K562 (cell line): Measurements from ENCODE around the gene LDLRAD3. TPM values are rescaled to one million over a fixed set of nuclear protein-coding genes. Genes with fewer than 3 reads are reported as not detected.

ENCODE experiments used
- ATAC-seq: fragments of 200-7000 bp; cut with Tn5 transposase; 3 replicates; pipeline ENCODE4 v1.9.1; 2020; ENCODE audit warnings: moderate library complexity
- BruUV-seq: library from RNA; stranded (reverse); fragments of 400-500 nt; replicated peaks from 2 replicates; lab custom pipeline; 2021; lab: Mats Ljungman, UMichigan
- CTCF ChIA-PET: fragments of 300-600 bp; formaldehyde crosslinking; extraction: SDS; loops from one replicate; lab custom pipeline; 2021; ENCODE audit warnings: low intra/inter-chr PET ratio; lab: Yijun Ruan, JAX
- POLR2A ChIA-PET: fragments of 300-600, 350-650 bp; sonication (Branson Sonifier 250); formaldehyde crosslinking; extraction: SDS; loops from one replicate; lab custom pipeline; 2021; ENCODE audit warnings: antibody characterized with exemption, inconsistent platforms; lab: Yijun Ruan, JAX
- DNase-seq, 4 experiments: peaks; one replicate each; pipeline versions ENCODE4 v3.0.0 to v3.0.0-alpha.2; 2011 to 2018; ENCODE audit warnings: low spot score in 3 of 4, mixed read lengths in 3 of 4; ENCODE audit errors: extremely low read depth in 1 of 4
- FAIRE-seq: peaks from 2 replicates; lab custom pipeline; 2011; peaks lifted over from hg19 to GRCh38; lab: Jason Lieb, UNC
- H2AFZ ChIP-seq: 2 replicates; pipeline ENCODE4 v1.6.0; 2011; ENCODE audit warnings: low read depth, low read length, control low read depth, inconsistent platforms
- H3K27ac ChIP-seq: fragments of 200-600 bp; 3 replicates; pipeline ENCODE4 v1.8.0; 2011; ENCODE audit warnings: low read depth, mild to moderate bottlenecking, control low read depth, inconsistent platforms, low read length, moderate library complexity, mixed read lengths; ENCODE audit errors: extremely low read depth
- H3K27me3 ChIP-seq, 2 experiments: fragments of 300-600 bp in 1 of 2; 2 replicates in 1 of 2; 3 replicates in 1 of 2; pipeline versions ENCODE4 v1.6.0 to v1.8.0; 2011; ENCODE audit warnings: inconsistent platforms in 2 of 2, low read length in 2 of 2, mild to moderate bottlenecking in 1 of 2, mixed read lengths in 1 of 2, moderate library complexity in 1 of 2; ENCODE audit not compliant: control insufficient read depth in 2 of 2, insufficient read depth in 2 of 2
- H3K36me3 ChIP-seq: fragments of 300-600 bp; 3 replicates; pipeline ENCODE4 v1.8.0; 2011; ENCODE audit warnings: mild to moderate bottlenecking, low read length, inconsistent platforms; ENCODE audit not compliant: control insufficient read depth, insufficient read depth
- H3K4me1 ChIP-seq, 2 experiments: fragments of 200-600 bp in 1 of 2; replicated peaks in 1 of 2; 2 replicates in 1 of 2; 3 replicates in 1 of 2; pipeline versions ENCODE4 v1.5.1 to v1.8.0; 2011; ENCODE audit warnings: inconsistent platforms in 2 of 2, low read length in 2 of 2, mild to moderate bottlenecking in 1 of 2, mixed read lengths in 1 of 2, moderate library complexity in 1 of 2; ENCODE audit not compliant: control insufficient read depth in 2 of 2, insufficient read depth in 2 of 2
- H3K4me2 ChIP-seq: 2 replicates; pipeline ENCODE4 v1.6.1; 2011; ENCODE audit warnings: low read length, control low read depth, inconsistent platforms, mixed read lengths; ENCODE audit not compliant: insufficient read depth
- H3K4me3 ChIP-seq: fragments of 200-600 bp; sonication (generic), shearing (Covaris generic); 2 replicates; pipeline ENCODE4 v1.5.1; 2016; ENCODE audit warnings: control low read depth, inconsistent platforms
- H3K79me2 ChIP-seq: fragments of 200-600 bp; 3 replicates; pipeline ENCODE4 v1.8.0; 2011; ENCODE audit warnings: low read length, inconsistent platforms; ENCODE audit not compliant: control insufficient read depth, insufficient read depth
- H3K9ac ChIP-seq, 2 experiments: 2 replicates each; pipeline versions ENCODE4 v1.6.0 to v1.6.1; 2011; ENCODE audit warnings: low read depth in 2 of 2, low read length in 2 of 2, control low read depth in 1 of 2, inconsistent platforms in 1 of 2, mild to moderate bottlenecking in 1 of 2, mixed read lengths in 1 of 2; ENCODE audit not compliant: insufficient read depth in 1 of 2
- H3K9me1 ChIP-seq: one replicate; pipeline ENCODE4 v1.6.0; 2011; ENCODE audit warnings: inconsistent platforms, mild to moderate bottlenecking, low read length, moderate library complexity; ENCODE audit not compliant: control insufficient read depth, insufficient read depth
- H3K9me3 ChIP-seq: replicated peaks from 2 replicates; pipeline ENCODE4 v1.5.1; 2011; ENCODE audit warnings: low read depth, low read length, inconsistent platforms; ENCODE audit not compliant: control insufficient read depth, insufficient read depth
- H4K20me1 ChIP-seq: replicated peaks from 2 replicates; pipeline ENCODE4 v1.6.1; 2011; ENCODE audit warnings: low read length, inconsistent platforms, mixed read lengths; ENCODE audit not compliant: control insufficient read depth, insufficient read depth
- BCL6 ChIP-seq: fragments of 250-450 bp; sonication (Bioruptor Pico); IDR thresholded peaks from 2 replicates; pipeline ENCODE4 v1.4.0; 2020
- BRD9 ChIP-seq: fragments of 450-650 bp; IDR thresholded peaks from 2 replicates; pipeline ENCODE4 v1.6.1; 2018; ENCODE audit warnings: low read depth; ENCODE audit not compliant: partially characterized antibody
- CBFA2T2 ChIP-seq: fragments of 450-650 bp; conservative IDR thresholded peaks from 2 replicates; pipeline ENCODE4 v1.6.1; 2017; ENCODE audit warnings: mild to moderate bottlenecking
- CBX8 ChIP-seq: fragments of 200-600 bp; sonication (generic); IDR thresholded peaks from 2 replicates; pipeline ENCODE4 v1.6.1; 2012; ENCODE audit warnings: borderline replicate concordance, mixed run types, low read depth, mild to moderate bottlenecking, moderate library complexity, mixed read lengths, low read length, control low read depth, inconsistent platforms; ENCODE audit not compliant: poor library complexity, severe bottlenecking; ENCODE audit errors: extremely low read depth
- CHCHD3 ChIP-seq: fragments of 250-450 bp; sonication (Bioruptor Pico); IDR thresholded peaks from 2 replicates; pipeline ENCODE4 v2.1.2; 2022; ENCODE audit warnings: mild to moderate bottlenecking
- NELFE ChIP-seq: IDR thresholded peaks from 2 replicates; pipeline ENCODE4 v1.6.1; 2011; ENCODE audit warnings: mild to moderate bottlenecking; ENCODE audit not compliant: insufficient read depth, insufficient read length
- PHF21A ChIP-seq: fragments of 450-650 bp; IDR thresholded peaks from 2 replicates; pipeline ENCODE4 v1.6.1; 2017; ENCODE audit warnings: low read depth, borderline replicate concordance
- POLR2H ChIP-seq: IDR thresholded peaks from 2 replicates; pipeline ENCODE4 v1.6.1; 2016; ENCODE audit warnings: missing genetic modification characterization, low read depth, mild to moderate bottlenecking, control low read depth, missing compliant biosample characterization, moderate library complexity
- PTRF ChIP-seq: fragments of 450-650 bp; IDR thresholded peaks from 2 replicates; pipeline ENCODE4 v1.6.1; 2016; ENCODE audit warnings: mild to moderate bottlenecking, missing genetic modification characterization, missing compliant biosample characterization
- ZBTB49 ChIP-seq: sonication (generic); formaldehyde crosslinking; IDR thresholded peaks from 2 replicates; pipeline ENCODE4 v1.8.0; 2022; ENCODE audit warnings: missing genetic modification reagents, mild to moderate bottlenecking, borderline replicate concordance
- ZFP30 ChIP-seq: fragments of 250-450 bp; sonication (Bioruptor Pico); IDR thresholded peaks from 2 replicates; pipeline ENCODE4 v1.8.0; 2022; ENCODE audit warnings: moderate library complexity, mild to moderate bottlenecking, inconsistent platforms, borderline replicate concordance
- whole genome bisulfite sequencing: fragments of 100-300 bp; shearing (Covaris generic); methylation state at CpG from one replicate; pipeline ENCODE4 v1.1.6; 2016; ENCODE audit warnings: low coverage, mixed read lengths; ENCODE audit not compliant: insufficient coverage; ENCODE audit errors: missing lambda C conversion rate; 5-methylcytosine and 5-hydroxymethylcytosine counted together
- in situ Hi-C: fragments of 300-500 bp; cut with MboI; formaldehyde crosslinking; loops from 4 replicates; pipeline ENCODE4 v1.15.0; 2018; ENCODE audit warnings: inconsistent platforms, mixed read lengths
- intact Hi-C: fragments of 100-400 bp; cut with micrococcal nuclease; formaldehyde crosslinking; loops from 2 replicates; pipeline ENCODE4 v1.14.2; 2022
- polyA plus RNA-seq, 8 experiments: library from polyadenylated mRNA; depleted of rRNA in 4 of 8; stranded (reverse) in 5 of 8; unstranded in 3 of 8; fragments of >200 nt; fragmentation: Nextera tagmentation in 2 of 8; fragmentation: Illumina TruSeq in 1 of 8; extraction: Ambion mirVana in 2 of 8; extraction: Trizol in 1 of 8; gene quantifications; 2 replicates each; pipeline versions ENCODE4 v1.2.1 to v1.2.3, GENCODE V29; 2011 to 2014; ENCODE audit warnings: inconsistent platforms in 1 of 8, missing spikeins in 1 of 8
- total RNA-seq, 7 experiments: library from RNA; depleted of rRNA in 6 of 7; stranded (reverse); fragments of >200 nt in 6 of 7; fragmentation: Illumina TruSeq in 2 of 7; extraction: Trizol in 2 of 7; gene quantifications; 2 replicates each; pipeline versions ENCODE4 v1.2.1 to v1.2.3, GENCODE V29; 2011 to 2021; ENCODE audit warnings: low replicate concordance in 1 of 7

The LDLRAD3 gene
- total and polyA plus RNA-seq, 9 of the 15 experiments (the other 6 are each of a cell fraction or from before 2014, with no cell fraction given): 0.73 to 7.2 (median 3.5) TPM

GRCh38 chr11:35976434-35976833, 32.6 kb downstream of the LDLRAD3 start (continued):
- TF ChIP-seq ZBTB49 (CRISPR knock-in tag) (no peak), PHF21A (no peak), CHCHD3 (CRISPR knock-in tag) (no peak), NELFE (no peak), PTRF (no peak)

DNA sequence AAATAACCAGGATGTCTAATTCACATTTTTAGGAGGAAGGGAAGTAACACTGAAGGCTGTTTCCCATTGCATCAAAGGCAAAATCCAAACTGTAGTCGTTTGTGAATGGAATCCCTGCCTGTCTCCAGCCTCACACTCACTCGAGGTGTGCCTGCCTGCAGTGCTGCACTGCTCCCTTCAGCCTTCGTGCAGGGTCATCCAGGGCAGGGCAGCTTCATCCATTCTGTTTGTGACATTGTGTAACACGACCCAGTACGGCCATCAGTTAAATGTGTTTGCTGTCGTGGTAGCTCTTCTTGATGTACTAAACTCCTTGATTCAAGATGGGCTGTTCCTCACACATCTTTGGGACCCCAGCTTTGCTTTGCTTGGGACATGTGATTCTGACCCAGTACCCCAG, 34.3 kb downstream of the LDLRAD3 start:
- H3K27me3 ChIP-seq: peaks cover 9 to 15% of the 10 kb centered on the region in 2 experiments; a peak in 3 of 5 replicates
- no peaks in the 10 kb centered on the region for H3K9me3 ChIP-seq
- H3K36me3 ChIP-seq: no peaks in the 10 kb centered on the region
- ATAC-seq (no peak; the same call in 2 of the 3 replicates), DNase-seq (no peak), FAIRE-seq (no peak)
- no peaks in the 10 kb centered on the region for H3K79me2 ChIP-seq
- no peak overlapping the region for H3K4me2 ChIP-seq
- no peak for TF ChIP-seq BCL6 (CRISPR knock-in tag)
- no peak for TF ChIP-seq CBFA2T2
- no peak for TF ChIP-seq BRD9
- no peak for TF ChIP-seq ZFP30 (CRISPR knock-in tag)
- no peak for TF ChIP-seq POLR2H (tag)
- no peak for TF ChIP-seq CBX8
- in situ Hi-C loops (no loop called here), intact Hi-C loops (no loop called here)
- 2% methylated on average over 6 of the region's 6 CpGs for WGBS
- no peak overlapping the region for H2AFZ ChIP-seq
- no peaks in the 10 kb centered on the region for H3K9me1 ChIP-seq
- CTCF ChIA-PET: no interaction called here
- no peaks in the 10 kb centered on the region for H3K4me1 ChIP-seq
- POLR2A ChIA-PET: interaction anchor here (0.8 kb wide), 1 partner anchor 9 kb away, joined by 3 read pairs; no protein-coding TSS in a partner anchor
- H3K9ac ChIP-seq: no peak overlapping the region
- no peak overlapping the region for H3K4me3 ChIP-seq
- H4K20me1 ChIP-seq: no peaks in the 10 kb centered on the region
- H3K27ac ChIP-seq: no peak overlapping the region
- no TSS peak for BruUV-seq
